Measurements from ENCODE around the gene FOXN3.

GRCh38 chr14:89260898-89261297 lies 156.1 kb downstream of the FOXN3 start:
- TF ChIP-seq POLR2A (IDR thresholded peaks at IDR 0.05; ENCODE audit: low read depth, low read length) (no peak), POLR2AphosphoS5 (IDR thresholded peaks at IDR 0.05; ENCODE audit: low read depth, low read length) (no peak), TAF1 (IDR thresholded peaks at IDR 0.05; ENCODE audit: borderline replicate concordance, low read depth, low read length) (no peak)

Measured in GM12892 (cell line).